ENCODE measurements around the gene LIPC. TPM values are rescaled to one million over a fixed set of nuclear protein-coding genes. Genes with fewer than 3 reads are reported as not detected.

The LIPC gene
- total RNA-seq, 6 experiments from 2014 or later = 31.1 to 213 (median 86.1) TPM

- H3K4me3 ChIP-seq = no peak overlapping the region
- peaks cover 0 to 6% (median 0%) of the 10 kb centered on the region in 4 donors for H3K4me1 ChIP-seq
- TF ChIP-seq CTCF (IDR thresholded peaks at IDR 0.05) (no peak), POLR2A (IDR thresholded peaks at IDR 0.05) (no peak)
- WGBS (ENCODE audit: insufficient coverage, low coverage, low lambda C conversion rate, missing lambda C conversion rate) = 83% methylated on average over 6 of the region's 8 CpGs
- no peaks in the 10 kb centered on the region for H3K9me3 ChIP-seq
- intact Hi-C loops (cut with DNase I) = no loop called here
- H3K36me3 ChIP-seq = no peaks in the 10 kb centered on the region
- peak overlapping the region in 1 of 3 donors; percentile 25 for H3K27ac ChIP-seq
- no peak for ATAC-seq
- no peaks in the 10 kb centered on the region for H3K27me3 ChIP-seq
- peak in 1 of 3 donors; percentile 15 for DNase-seq
Observed at GRCh38 chr15:58518626-58519025, 86.8 kb downstream of the LIPC start.

- DNase-seq (peak in 1 of 3 donors; percentile 20), ATAC-seq (no peak)
- WGBS (ENCODE audit: insufficient coverage, low coverage, low lambda C conversion rate, missing lambda C conversion rate) = 63% methylated on average over 5 of the region's 5 CpGs
- no peak overlapping the region for H3K27ac ChIP-seq
- H3K27me3 ChIP-seq = no peaks in the 10 kb centered on the region
- no peak overlapping the region for H3K4me3 ChIP-seq
- H3K9me3 ChIP-seq = no peaks in the 10 kb centered on the region
- H3K4me1 ChIP-seq = peaks cover 0 to 15% (median 0%) of the 10 kb centered on the region in 4 donors
- no peak for TF ChIP-seq CTCF (IDR thresholded peaks at IDR 0.05)
- TF ChIP-seq POLR2A (IDR thresholded peaks at IDR 0.05) = no peak
- intact Hi-C loops (cut with DNase I) = no loop called here
- H3K36me3 ChIP-seq = no peaks in the 10 kb centered on the region
Observed at GRCh38 chr15:58519516-58519915, 87.7 kb downstream of the LIPC start.

- Histone ChIP-seq H3K36me3 (no peaks in the 10 kb centered on the region), H3K4me1 (peaks cover 0 to 24% (median 0%) of the 10 kb centered on the region in 4 donors), H3K9me3 (no peaks in the 10 kb centered on the region), H3K27ac (peak overlapping the region; percentile 2 to 77 (median 24)), H3K27me3 (no peaks in the 10 kb centered on the region), H3K4me3 (no peak overlapping the region)
- WGBS (ENCODE audit: insufficient coverage, low coverage, low lambda C conversion rate, missing lambda C conversion rate) = 51% methylated on average over 8 of the region's 9 CpGs
- ATAC-seq (peak in 2 of 4 donors; percentile 17 to 22), DNase-seq (peak in 1 of 3 donors; percentile 42)
- intact Hi-C loops (cut with DNase I) = no loop called here
- TF ChIP-seq CTCF (IDR thresholded peaks at IDR 0.05) (no peak), POLR2A (IDR thresholded peaks at IDR 0.05) (no peak)
Observed at GRCh38 chr15:58520464-58520863, 88.7 kb downstream of the LIPC start.

GRCh38 chr15:58520936-58521292 is 89.1 kb downstream of the LIPC start:
- DNase-seq (peak in 1 of 3 donors; percentile 34), ATAC-seq (no peak)
- TF ChIP-seq POLR2A (IDR thresholded peaks at IDR 0.05) (no peak), CTCF (IDR thresholded peaks at IDR 0.05) (no peak)
- Histone ChIP-seq H3K27me3 (no peaks in the 10 kb centered on the region), H3K4me3 (no peak overlapping the region), H3K36me3 (no peaks in the 10 kb centered on the region), H3K9me3 (no peaks in the 10 kb centered on the region), H3K4me1 (peaks cover 0 to 28% (median 0%) of the 10 kb centered on the region in 4 donors), H3K27ac (peak overlapping the region; percentile 2 to 77 (median 24))
- 69% methylated on average over 2 of the region's 4 CpGs for WGBS (ENCODE audit: insufficient coverage, low coverage, low lambda C conversion rate, missing lambda C conversion rate)
- intact Hi-C loops (cut with DNase I) = no loop called here
